ENCODE data around the gene MCM5. TPM values are rescaled to one million over a fixed set of nuclear protein-coding genes. Genes with fewer than 3 reads are reported as not detected.
"Not testable (repeated sequence)": the region's sequence is repeated elsewhere in the genome, so short reads cannot be mapped to it uniquely, and the experiment has no call there.

MCM5 gene
- total RNA-seq, 1 donor from 2014 or later: 178 TPM

DNA sequence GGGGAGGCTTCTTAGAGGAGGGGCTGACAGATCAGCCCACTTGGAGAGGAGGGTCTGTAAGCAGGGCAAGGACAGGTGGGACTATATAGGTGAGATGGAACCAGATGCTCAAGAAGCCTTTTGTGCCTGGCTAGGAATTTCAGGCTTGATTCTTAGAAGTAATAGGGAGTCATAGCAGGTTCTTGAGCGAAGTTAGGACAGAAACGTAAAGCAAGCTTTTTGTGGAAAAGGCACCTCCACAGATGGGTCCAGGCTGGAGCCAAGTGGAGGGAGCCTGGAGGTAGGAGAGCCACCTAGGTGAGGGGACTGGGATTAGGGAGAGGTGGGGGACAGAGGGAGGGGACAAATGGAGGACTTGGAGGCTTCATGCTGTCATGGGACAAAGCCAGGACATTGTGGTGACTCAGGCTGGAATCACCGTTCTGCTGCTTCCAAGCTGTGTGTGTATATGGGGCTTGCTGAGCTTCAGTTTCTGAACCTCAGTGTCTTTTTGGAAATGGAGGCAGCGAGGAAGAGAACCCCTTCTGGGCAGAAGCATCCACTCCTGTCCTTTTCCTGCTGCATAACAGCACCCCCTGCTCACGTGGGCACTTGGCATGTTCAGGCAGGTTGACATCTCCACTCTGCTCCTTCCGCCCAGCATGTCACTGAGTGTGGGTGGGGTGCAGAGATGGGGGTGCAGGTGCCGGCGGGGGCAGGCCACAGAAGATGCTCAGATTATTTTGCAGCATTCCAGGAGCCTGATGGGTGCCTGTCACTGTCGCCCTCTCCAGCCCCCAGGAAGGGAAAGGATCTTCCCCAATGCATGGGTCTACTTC, 58.0 kb downstream of the MCM5 start:
- no peak for DNase-seq
- CTCF ChIA-PET: no interaction called here
- TF ChIP-seq, protein P1, sequence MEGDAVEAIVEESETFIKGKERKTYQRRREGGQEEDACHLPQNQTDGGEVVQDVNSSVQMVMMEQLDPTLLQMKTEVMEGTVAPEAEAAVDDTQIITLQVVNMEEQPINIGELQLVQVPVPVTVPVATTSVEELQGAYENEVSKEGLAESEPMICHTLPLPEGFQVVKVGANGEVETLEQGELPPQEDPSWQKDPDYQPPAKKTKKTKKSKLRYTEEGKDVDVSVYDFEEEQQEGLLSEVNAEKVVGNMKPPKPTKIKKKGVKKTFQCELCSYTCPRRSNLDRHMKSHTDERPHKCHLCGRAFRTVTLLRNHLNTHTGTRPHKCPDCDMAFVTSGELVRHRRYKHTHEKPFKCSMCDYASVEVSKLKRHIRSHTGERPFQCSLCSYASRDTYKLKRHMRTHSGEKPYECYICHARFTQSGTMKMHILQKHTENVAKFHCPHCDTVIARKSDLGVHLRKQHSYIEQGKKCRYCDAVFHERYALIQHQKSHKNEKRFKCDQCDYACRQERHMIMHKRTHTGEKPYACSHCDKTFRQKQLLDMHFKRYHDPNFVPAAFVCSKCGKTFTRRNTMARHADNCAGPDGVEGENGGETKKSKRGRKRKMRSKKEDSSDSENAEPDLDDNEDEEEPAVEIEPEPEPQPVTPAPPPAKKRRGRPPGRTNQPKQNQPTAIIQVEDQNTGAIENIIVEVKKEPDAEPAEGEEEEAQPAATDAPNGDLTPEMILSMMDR (IDR thresholded peaks at IDR 0.05): no peak

DNA sequence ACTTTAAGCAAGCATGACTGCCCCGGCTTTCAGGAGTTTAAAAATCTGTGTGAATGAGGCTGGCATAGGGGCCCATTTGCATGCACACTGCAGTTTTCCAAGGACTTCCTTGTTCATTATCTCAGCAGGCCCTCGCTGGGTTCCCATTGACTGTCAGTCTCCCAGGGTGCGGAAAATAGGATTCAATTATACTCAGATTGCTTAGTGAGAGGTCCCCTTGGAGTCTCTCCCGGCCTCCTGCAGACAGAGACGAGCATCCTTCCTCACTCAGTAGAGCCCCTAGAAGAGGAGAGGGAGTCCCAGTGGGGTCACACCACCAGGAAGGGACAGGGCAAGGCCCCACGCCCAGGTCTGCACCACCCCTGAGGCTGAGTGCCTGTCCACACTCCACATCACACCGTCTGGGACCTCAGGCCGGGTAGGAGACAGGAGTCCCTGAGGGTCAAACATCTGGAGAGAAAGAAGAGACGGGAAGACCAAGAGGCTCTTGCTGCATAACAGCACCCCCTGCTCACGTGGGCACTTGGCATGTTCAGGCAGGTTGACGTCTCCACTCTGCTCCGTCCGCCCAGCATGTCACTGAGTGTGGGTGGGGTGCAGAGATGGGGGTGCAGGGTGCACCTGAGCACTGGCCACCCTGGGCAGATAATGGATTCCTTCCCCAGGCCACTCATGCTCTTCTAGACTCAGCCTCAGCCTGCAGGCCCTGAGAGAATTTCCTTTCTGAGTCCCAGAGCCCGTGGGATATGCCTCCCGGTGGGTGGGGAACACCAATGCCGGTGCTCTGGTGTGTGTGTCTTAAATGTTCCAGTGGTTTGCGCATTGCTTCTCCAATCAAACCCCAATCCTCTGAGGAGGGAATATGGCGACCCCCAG, 58.8 kb downstream of the MCM5 start:
- DNase-seq: no peak
- no peak for ATAC-seq (ENCODE audit: low read depth)
- TF ChIP-seq, protein P1 (IDR thresholded peaks at IDR 0.05): no peak
- no peak overlapping the region for H3K4me3 Mint-ChIP-seq
- ChIA-PET CTCF (no interaction called here), POLR2A (no interaction called here)
- no peaks in the 10 kb centered on the region for H3K9me3 Mint-ChIP-seq
- H3K4me1 Mint-ChIP-seq: no peaks in the 10 kb centered on the region
- no peak overlapping the region for H3K27ac Mint-ChIP-seq
- peaks cover 5% of the 10 kb centered on the region for H3K36me3 Mint-ChIP-seq (ENCODE audit: low read depth)
- H3K27me3 Mint-ChIP-seq: no peaks in the 10 kb centered on the region
- intact Hi-C loops (cut with micrococcal nuclease): no loop called here

More for the DNA sequence above, 58.0 kb downstream of the MCM5 start:
- H3K27ac Mint-ChIP-seq: no peak overlapping the region
- intact Hi-C loops (cut with micrococcal nuclease): no loop called here
- H3K4me1 Mint-ChIP-seq: no peaks in the 10 kb centered on the region
- no peak overlapping the region for H3K4me3 Mint-ChIP-seq
- no peaks in the 10 kb centered on the region for H3K9me3 Mint-ChIP-seq
- H3K36me3 Mint-ChIP-seq (ENCODE audit: low read depth): no peaks in the 10 kb centered on the region
- POLR2A ChIA-PET: no interaction called here
- H3K27me3 Mint-ChIP-seq: no peaks in the 10 kb centered on the region
- ATAC-seq (ENCODE audit: low read depth): no peak

DNA sequence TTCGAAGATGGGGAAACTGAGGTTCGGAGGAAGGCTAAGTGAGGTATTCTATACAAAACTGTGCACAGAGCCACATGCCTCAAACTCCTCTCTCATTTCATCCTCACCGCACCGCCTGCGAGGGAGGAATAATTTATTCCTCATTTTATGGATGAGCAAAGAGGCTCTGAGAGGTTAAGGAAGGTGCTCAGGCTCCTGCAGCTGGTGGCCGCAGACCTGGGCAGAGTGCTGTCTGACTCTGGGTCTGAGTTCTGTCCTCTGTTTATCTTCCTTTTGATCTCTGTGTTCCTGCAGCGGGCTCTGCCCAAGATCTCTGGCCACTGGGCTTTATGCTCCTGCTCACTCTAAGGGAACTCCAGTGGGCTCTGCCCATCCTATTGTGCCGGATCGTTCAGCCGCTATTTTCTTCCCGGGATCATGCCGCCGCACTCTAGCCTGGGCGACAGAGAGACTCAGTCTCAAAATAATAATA, 59.5 kb downstream of the MCM5 start:
- CTCF ChIA-PET: no interaction called here
- H3K4me3 Mint-ChIP-seq: no peak overlapping the region
- H3K27me3 Mint-ChIP-seq: no peaks in the 10 kb centered on the region
- POLR2A ChIA-PET: no interaction called here
- peaks cover 6% of the 10 kb centered on the region for H3K4me1 Mint-ChIP-seq
- DNase-seq: no peak
- H3K27ac Mint-ChIP-seq: no peak overlapping the region
- intact Hi-C loops (cut with micrococcal nuclease): no loop called here
- TF ChIP-seq, protein P1 (IDR thresholded peaks at IDR 0.05): no peak
- no peak for ATAC-seq (ENCODE audit: low read depth)
- peaks cover 5% of the 10 kb centered on the region for H3K36me3 Mint-ChIP-seq (ENCODE audit: low read depth)
- no peaks in the 10 kb centered on the region for H3K9me3 Mint-ChIP-seq

DNA sequence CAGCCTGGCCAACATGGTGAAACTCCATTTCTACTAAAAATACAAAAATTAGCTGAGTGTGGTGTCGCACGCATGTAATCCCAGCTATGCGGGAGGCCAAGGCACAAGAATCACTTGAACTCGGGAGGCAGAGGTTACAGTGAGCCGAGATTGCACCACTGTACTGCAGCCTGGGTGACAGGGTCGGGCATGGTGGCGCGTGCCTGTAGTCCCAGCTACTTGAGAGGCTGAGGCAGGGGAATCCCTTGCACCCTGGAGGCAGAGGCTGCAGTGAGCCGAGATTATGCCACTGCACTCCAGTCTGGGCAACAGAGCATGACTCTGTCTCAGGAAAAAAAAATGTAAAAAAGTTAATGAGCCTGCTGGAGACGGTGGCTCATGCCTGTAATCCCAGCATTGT, 60.0 kb downstream of the MCM5 start:
- peaks cover 11% of the 10 kb centered on the region for H3K4me1 Mint-ChIP-seq
- DNase-seq; H3K27ac Mint-ChIP-seq; CTCF ChIA-PET; H3K27me3 Mint-ChIP-seq; H3K36me3 Mint-ChIP-seq (ENCODE audit: low read depth); intact Hi-C loops (cut with micrococcal nuclease); POLR2A ChIA-PET; H3K4me3 Mint-ChIP-seq; ATAC-seq (ENCODE audit: low read depth); H3K9me3 Mint-ChIP-seq: not testable (repeated sequence)

DNA sequence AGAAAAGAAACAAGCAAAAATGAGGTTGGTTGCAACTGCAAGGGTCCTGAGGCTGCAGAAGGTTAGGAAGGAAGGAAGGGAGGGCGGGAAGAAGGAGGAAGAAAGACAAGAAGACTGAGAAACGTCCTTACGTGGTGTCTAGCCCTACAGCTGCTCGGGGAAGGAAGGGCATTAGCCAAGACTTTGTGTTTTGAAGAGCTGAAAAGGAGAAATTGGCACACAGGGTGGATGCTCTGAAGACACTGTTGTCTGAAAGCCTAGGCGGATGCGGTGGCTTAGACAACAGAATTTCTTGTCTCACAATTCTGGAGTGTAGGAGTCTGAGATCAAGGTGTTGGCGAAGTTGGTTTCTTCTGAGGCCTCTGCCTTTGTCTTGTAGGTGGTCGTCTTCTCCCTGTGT, 60.7 kb downstream of the MCM5 start:
- TF ChIP-seq, protein P1 (IDR thresholded peaks at IDR 0.05): no peak
- Mint-ChIP-seq H3K4me1 (peaks cover 13% of the 10 kb centered on the region), H3K27ac (no peak overlapping the region), H3K36me3 (ENCODE audit: low read depth) (peaks cover 5% of the 10 kb centered on the region), H3K27me3 (no peaks in the 10 kb centered on the region), H3K9me3 (no peaks in the 10 kb centered on the region), H3K4me3 (no peak overlapping the region)
- DNase-seq: no peak
- no peak for ATAC-seq (ENCODE audit: low read depth)
- intact Hi-C loops (cut with micrococcal nuclease): no loop called here
- ChIA-PET POLR2A (no interaction called here), CTCF (no interaction called here)
